HCT116 (cell line): ENCODE measurements around the gene OR5H1. TPM values are rescaled to one million over a fixed set of nuclear protein-coding genes. Genes with fewer than 3 reads are reported as not detected.
"Not testable (repeated sequence)": the region's sequence is repeated elsewhere in the genome, so short reads cannot be mapped to it uniquely, and the experiment has no call there.

Experiments used
- ATAC-seq: fragments of 200-7000 bp; cut with Tn5 transposase; 2 replicates; pipeline ENCODE4 v1.9.1; 2020; ENCODE audit warnings: mild to moderate bottlenecking, moderate library complexity
- BruUV-seq: library from RNA; stranded (reverse); fragments of 400-500 nt; replicated peaks from 2 replicates; lab custom pipeline; 2021; lab: Mats Ljungman, UMichigan
- CTCF ChIA-PET: fragments of 300-600 bp; sonication (Branson Sonifier 250); formaldehyde crosslinking; loops from one replicate; lab custom pipeline; 2021; ENCODE audit warnings: antibody characterized with exemption; lab: Charles Lee
- POLR2A ChIA-PET: fragments of 300-600, 350-600 bp; sonication (Branson Sonifier 250); formaldehyde crosslinking; loops from one replicate; lab custom pipeline; 2021; ENCODE audit warnings: antibody characterized with exemption; lab: Charles Lee
- RAD21 ChIA-PET, 2 experiments: fragments of 300-600 bp; sonication (Branson Sonifier 250); formaldehyde crosslinking; loops; one replicate each; lab custom pipeline; 2023; ENCODE audit warnings: low total read pairs in 2 of 2; ENCODE audit not compliant: uncharacterized antibody in 2 of 2, unreplicated experiment in 2 of 2, low non-redundant PET in 1 of 2; lab: Charles Lee
- DNase-seq: peaks from one replicate; pipeline ENCODE4 v3.0.0-alpha.2; 2010; ENCODE audit warnings: low read depth, low spot score
- H2AFZ ChIP-seq: fragments of 200-600 bp; shearing (Covaris generic), sonication (generic); 2 replicates; pipeline ENCODE4 v1.6.1; 2017; ENCODE audit warnings: low read depth, mixed run types, mixed read lengths, antibody characterized with exemption, low read length; ENCODE audit not compliant: poor library complexity, severe bottlenecking
- H3K27ac ChIP-seq: 2 replicates; pipeline ENCODE4 v1.5.1; 2012; ENCODE audit warnings: low read depth, low read length
- H3K27me3 ChIP-seq: fragments of 200-600 bp; sonication (generic); 2 replicates; pipeline ENCODE4 v1.6.1; 2016; ENCODE audit warnings: mixed run types, low read length, mixed read lengths; ENCODE audit not compliant: insufficient read depth
- H3K36me3 ChIP-seq, 2 experiments: fragments of 200-500 bp in 1 of 2; fragments of 200-600 bp in 1 of 2; sonication (Bioruptor generic) in 1 of 2; sonication (generic) in 1 of 2; 2 replicates each; pipeline versions ENCODE4 v1.5.1 to v1.6.1; 2014 to 2016; ENCODE audit warnings: low read length in 2 of 2, inconsistent platforms in 1 of 2, mixed read lengths in 1 of 2, mixed run types in 1 of 2; ENCODE audit not compliant: insufficient read depth in 2 of 2, control insufficient read depth in 1 of 2
- H3K4me1 ChIP-seq, 2 experiments: fragments of 200-600 bp in 1 of 2; sonication (generic) in 1 of 2; 2 replicates each; pipeline versions ENCODE4 v1.5.1 to v1.6.1; 2012 to 2017; ENCODE audit warnings: low read length in 2 of 2, inconsistent platforms in 1 of 2, mild to moderate bottlenecking in 1 of 2, mixed read lengths in 1 of 2, mixed run types in 1 of 2, moderate library complexity in 1 of 2; ENCODE audit not compliant: insufficient read depth in 2 of 2, control insufficient read depth in 1 of 2
- H3K4me2 ChIP-seq: fragments of 200-600 bp; sonication (generic); 2 replicates; pipeline ENCODE4 v1.6.1; 2017; ENCODE audit warnings: mixed run types, low read length, mixed read lengths
- H3K4me3 ChIP-seq, 2 experiments: fragments of 200-600 bp in 1 of 2; sonication (generic) in 1 of 2; replicated peaks in 1 of 2; 2 replicates each; pipeline ENCODE4 v1.5.1; 2011 to 2016; ENCODE audit warnings: low read length in 2 of 2, control low read depth in 1 of 2, low read depth in 1 of 2, mild to moderate bottlenecking in 1 of 2, mixed read lengths in 1 of 2, mixed run types in 1 of 2
- H3K79me2 ChIP-seq: fragments of 200-600 bp; sonication (generic); 2 replicates; pipeline ENCODE4 v1.6.1; 2017; ENCODE audit warnings: mild to moderate bottlenecking, mixed run types, low read length, moderate library complexity, mixed read lengths; ENCODE audit not compliant: insufficient read depth
- H3K9ac ChIP-seq: fragments of 200-600 bp; sonication (generic); 2 replicates; pipeline ENCODE4 v1.6.1; 2016; ENCODE audit warnings: low read length, mixed read lengths
- H3K9me2 ChIP-seq: fragments of 200-600 bp; sonication (generic), shearing (Covaris generic); 2 replicates; pipeline ENCODE4 v1.6.1; 2017; ENCODE audit warnings: mixed run types, mild to moderate bottlenecking, moderate library complexity; ENCODE audit not compliant: insufficient read depth
- H3K9me3 ChIP-seq, 2 experiments: fragments of 200-500 bp in 1 of 2; fragments of 200-600 bp in 1 of 2; sonication (Bioruptor generic) in 1 of 2; sonication (generic) in 1 of 2; 2 replicates each; pipeline ENCODE4 v1.6.1; 2014 to 2017; ENCODE audit warnings: low read length in 2 of 2, mixed read lengths in 2 of 2, inconsistent platforms in 1 of 2, low read depth in 1 of 2, mild to moderate bottlenecking in 1 of 2, mixed run types in 1 of 2, moderate library complexity in 1 of 2; ENCODE audit not compliant: control insufficient read depth in 1 of 2, insufficient read depth in 1 of 2
- H4K20me1 ChIP-seq: fragments of 200-600 bp; sonication (generic), shearing (Covaris generic); 2 replicates; pipeline ENCODE4 v1.6.1; 2017; ENCODE audit warnings: mixed run types, mild to moderate bottlenecking, moderate library complexity; ENCODE audit not compliant: insufficient read depth
- ATF3 ChIP-seq: IDR thresholded peaks from 2 replicates; pipeline ENCODE4 v1.6.1; 2012
- CBX3 ChIP-seq: IDR thresholded peaks from 2 replicates; pipeline ENCODE4 v1.6.1; 2012; ENCODE audit warnings: low read depth
- CEBPB ChIP-seq: IDR thresholded peaks from 2 replicates; pipeline ENCODE4 v1.6.1; 2012; ENCODE audit warnings: low read depth
- EGR1 ChIP-seq: IDR thresholded peaks from 2 replicates; pipeline ENCODE4 v1.6.1; 2012; ENCODE audit warnings: low read depth
- ELF1 ChIP-seq: IDR thresholded peaks from 2 replicates; pipeline ENCODE4 v1.6.1; 2012; ENCODE audit warnings: low read depth, borderline replicate concordance
- EZH2 ChIP-seq: fragments of 200-600 bp; sonication (generic); IDR thresholded peaks from 2 replicates; pipeline ENCODE4 v1.6.1; 2017; ENCODE audit warnings: antibody characterized with exemption, mixed run types
- EZH2phosphoT487 ChIP-seq: fragments of 200-600 bp; IDR thresholded peaks from 2 replicates; pipeline ENCODE4 v1.6.1; 2018; ENCODE audit warnings: antibody characterized with exemption, borderline replicate concordance
- FOSL1 ChIP-seq: IDR thresholded peaks from 2 replicates; pipeline ENCODE4 v1.6.1; 2012; ENCODE audit warnings: low read depth
- JUND ChIP-seq: IDR thresholded peaks from 2 replicates; pipeline ENCODE4 v1.6.1; 2012
- POLR2AphosphoS5 ChIP-seq: IDR thresholded peaks from 2 replicates; pipeline ENCODE4 v1.6.1; 2011; ENCODE audit warnings: mild to moderate bottlenecking, low read depth, low read length, moderate library complexity
- RAD21 ChIP-seq: IDR thresholded peaks from 2 replicates; pipeline ENCODE4 v1.6.1; 2012; ENCODE audit warnings: low read depth, mild to moderate bottlenecking
- SP1 ChIP-seq: IDR thresholded peaks from 2 replicates; pipeline ENCODE4 v1.6.1; 2012; ENCODE audit warnings: low read depth
- SRF ChIP-seq: IDR thresholded peaks from 2 replicates; pipeline ENCODE4 v1.6.1; 2012; ENCODE audit warnings: low read depth
- YY1 ChIP-seq: IDR thresholded peaks from 2 replicates; pipeline ENCODE4 v1.6.1; 2011; ENCODE audit warnings: low read length, low read depth, moderate library complexity, mild to moderate bottlenecking; ENCODE audit not compliant: insufficient replicate concordance; ENCODE audit errors: extremely low read depth
- ZFX ChIP-seq: fragments of 450-650 bp; IDR thresholded peaks from 2 replicates; pipeline ENCODE4 v1.6.1; 2017
- ZNF274 ChIP-seq: fragments of 200-500 bp; sonication (Bioruptor generic); IDR thresholded peaks from 2 replicates; pipeline ENCODE4 v1.6.1; 2014; ENCODE audit warnings: mild to moderate bottlenecking, low read depth, low read length, inconsistent platforms
- intact Hi-C: fragments of 100-400 bp; cut with micrococcal nuclease; formaldehyde crosslinking; loops from 2 replicates; pipeline ENCODE4 v1.10.0; 2022
- total RNA-seq: library from RNA; stranded (reverse); gene quantifications from one replicate; pipeline ENCODE4 v1.2.1, GENCODE V29; 2021; ENCODE audit not compliant: unreplicated experiment
- TF ChIP-seq, protein P1 (sequence below): IDR thresholded peaks from 2 replicates; pipeline ENCODE4 v1.6.1; 2012
- TF ChIP-seq, protein P2 (sequence below): IDR thresholded peaks from 2 replicates; pipeline ENCODE4 v1.6.1; 2011; ENCODE audit warnings: mild to moderate bottlenecking, low read length, moderate library complexity; ENCODE audit not compliant: insufficient replicate concordance; ENCODE audit errors: extremely low read depth
- TF ChIP-seq, protein P3 (sequence below): IDR thresholded peaks from 2 replicates; pipeline ENCODE4 v1.6.1; 2012; ENCODE audit warnings: low read depth

OR5H1 gene
- total RNA-seq, 1 experiment from 2014 or later = not detected

- Histone ChIP-seq H2AFZ (no peak overlapping the region), H3K9ac (no peak overlapping the region), H4K20me1 (no peaks in the 10 kb centered on the region), H3K79me2 (no peaks in the 10 kb centered on the region), H3K36me3 (no peaks in the 10 kb centered on the region), H3K27ac (no peak overlapping the region), H3K9me2 (no peaks in the 10 kb centered on the region), H3K27me3 (no peaks in the 10 kb centered on the region), H3K9me3 (no peaks in the 10 kb centered on the region), H3K4me2 (no peak overlapping the region), H3K4me3 (no peak overlapping the region), H3K4me1 (peaks cover 0 to 12% of the 10 kb centered on the region in 2 experiments; a peak in 2 of 4 replicates)
- ATAC-seq = no peak
- ChIA-PET POLR2A (no interaction called here), RAD21 (no interaction called here), CTCF (no interaction called here)
- no peak for TF ChIP-seq SRF
- TF ChIP-seq EGR1 = no peak
- TF ChIP-seq SP1 = no peak
- TF ChIP-seq FOSL1 = no peak
- TF ChIP-seq, protein P1, sequence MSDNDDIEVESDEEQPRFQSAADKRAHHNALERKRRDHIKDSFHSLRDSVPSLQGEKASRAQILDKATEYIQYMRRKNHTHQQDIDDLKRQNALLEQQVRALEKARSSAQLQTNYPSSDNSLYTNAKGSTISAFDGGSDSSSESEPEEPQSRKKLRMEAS = no peak
- TF ChIP-seq POLR2AphosphoS5 = no peak
- no peak for TF ChIP-seq JUND
- no peak for TF ChIP-seq CEBPB
- TF ChIP-seq EZH2phosphoT487 = no peak
- TF ChIP-seq, protein P2, sequence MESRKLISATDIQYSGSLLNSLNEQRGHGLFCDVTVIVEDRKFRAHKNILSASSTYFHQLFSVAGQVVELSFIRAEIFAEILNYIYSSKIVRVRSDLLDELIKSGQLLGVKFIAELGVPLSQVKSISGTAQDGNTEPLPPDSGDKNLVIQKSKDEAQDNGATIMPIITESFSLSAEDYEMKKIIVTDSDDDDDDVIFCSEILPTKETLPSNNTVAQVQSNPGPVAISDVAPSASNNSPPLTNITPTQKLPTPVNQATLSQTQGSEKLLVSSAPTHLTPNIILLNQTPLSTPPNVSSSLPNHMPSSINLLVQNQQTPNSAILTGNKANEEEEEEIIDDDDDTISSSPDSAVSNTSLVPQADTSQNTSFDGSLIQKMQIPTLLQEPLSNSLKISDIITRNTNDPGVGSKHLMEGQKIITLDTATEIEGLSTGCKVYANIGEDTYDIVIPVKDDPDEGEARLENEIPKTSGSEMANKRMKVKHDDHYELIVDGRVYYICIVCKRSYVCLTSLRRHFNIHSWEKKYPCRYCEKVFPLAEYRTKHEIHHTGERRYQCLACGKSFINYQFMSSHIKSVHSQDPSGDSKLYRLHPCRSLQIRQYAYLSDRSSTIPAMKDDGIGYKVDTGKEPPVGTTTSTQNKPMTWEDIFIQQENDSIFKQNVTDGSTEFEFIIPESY = no peak
- TF ChIP-seq ELF1 = no peak
- TF ChIP-seq YY1 = no peak
- no peak for TF ChIP-seq EZH2
- no peak for TF ChIP-seq RAD21
- TF ChIP-seq CBX3 = no peak
- TF ChIP-seq, protein P3, sequence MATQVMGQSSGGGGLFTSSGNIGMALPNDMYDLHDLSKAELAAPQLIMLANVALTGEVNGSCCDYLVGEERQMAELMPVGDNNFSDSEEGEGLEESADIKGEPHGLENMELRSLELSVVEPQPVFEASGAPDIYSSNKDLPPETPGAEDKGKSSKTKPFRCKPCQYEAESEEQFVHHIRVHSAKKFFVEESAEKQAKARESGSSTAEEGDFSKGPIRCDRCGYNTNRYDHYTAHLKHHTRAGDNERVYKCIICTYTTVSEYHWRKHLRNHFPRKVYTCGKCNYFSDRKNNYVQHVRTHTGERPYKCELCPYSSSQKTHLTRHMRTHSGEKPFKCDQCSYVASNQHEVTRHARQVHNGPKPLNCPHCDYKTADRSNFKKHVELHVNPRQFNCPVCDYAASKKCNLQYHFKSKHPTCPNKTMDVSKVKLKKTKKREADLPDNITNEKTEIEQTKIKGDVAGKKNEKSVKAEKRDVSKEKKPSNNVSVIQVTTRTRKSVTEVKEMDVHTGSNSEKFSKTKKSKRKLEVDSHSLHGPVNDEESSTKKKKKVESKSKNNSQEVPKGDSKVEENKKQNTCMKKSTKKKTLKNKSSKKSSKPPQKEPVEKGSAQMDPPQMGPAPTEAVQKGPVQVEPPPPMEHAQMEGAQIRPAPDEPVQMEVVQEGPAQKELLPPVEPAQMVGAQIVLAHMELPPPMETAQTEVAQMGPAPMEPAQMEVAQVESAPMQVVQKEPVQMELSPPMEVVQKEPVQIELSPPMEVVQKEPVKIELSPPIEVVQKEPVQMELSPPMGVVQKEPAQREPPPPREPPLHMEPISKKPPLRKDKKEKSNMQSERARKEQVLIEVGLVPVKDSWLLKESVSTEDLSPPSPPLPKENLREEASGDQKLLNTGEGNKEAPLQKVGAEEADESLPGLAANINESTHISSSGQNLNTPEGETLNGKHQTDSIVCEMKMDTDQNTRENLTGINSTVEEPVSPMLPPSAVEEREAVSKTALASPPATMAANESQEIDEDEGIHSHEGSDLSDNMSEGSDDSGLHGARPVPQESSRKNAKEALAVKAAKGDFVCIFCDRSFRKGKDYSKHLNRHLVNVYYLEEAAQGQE = no peak
- no peak for TF ChIP-seq ZNF274
- TF ChIP-seq ZFX = no peak
- TF ChIP-seq ATF3 = no peak
- no TSS peak for BruUV-seq
- DNase-seq = no peak
- intact Hi-C loops = no loop called here
Measured at GRCh38 chr3:98148751-98149150, 18.2 kb downstream of the OR5H1 start.

GRCh38 chr3:98149456-98149855 is 18.9 kb downstream of the OR5H1 start:
- POLR2A ChIA-PET, intact Hi-C loops, BruUV-seq: not testable (repeated sequence)

More at GRCh38 chr3:98149456-98149855, 18.9 kb downstream of the OR5H1 start:
- H4K20me1 ChIP-seq, H2AFZ ChIP-seq, H3K36me3 ChIP-seq, DNase-seq, H3K4me2 ChIP-seq, CTCF ChIA-PET, ATAC-seq, H3K79me2 ChIP-seq, RAD21 ChIA-PET, H3K4me3 ChIP-seq, H3K27me3 ChIP-seq, H3K27ac ChIP-seq, H3K9me3 ChIP-seq, H3K9me2 ChIP-seq, H3K9ac ChIP-seq: not testable (repeated sequence)
- H3K4me1 ChIP-seq = peaks cover 0 to 12% of the 10 kb centered on the region in 2 experiments; a peak in 2 of 4 replicates
